HG02973 (cell line): Measurements from ENCODE around the gene UBC.
A peak's percentile ranks its signal among the peaks of the same experiment; 100 is the strongest.
"Not testable (repeated sequence)": the region's sequence is repeated elsewhere in the genome, so short reads cannot be mapped to it uniquely, and the experiment has no call there.

Experiments used
- ATAC-seq: cut with Tn5 transposase; IDR thresholded peaks from one replicate; pipeline ENCODE4 v1.9.1; 2021; ENCODE audit warnings: moderate library complexity; ENCODE audit not compliant: unreplicated experiment

The UBC gene

DNA sequence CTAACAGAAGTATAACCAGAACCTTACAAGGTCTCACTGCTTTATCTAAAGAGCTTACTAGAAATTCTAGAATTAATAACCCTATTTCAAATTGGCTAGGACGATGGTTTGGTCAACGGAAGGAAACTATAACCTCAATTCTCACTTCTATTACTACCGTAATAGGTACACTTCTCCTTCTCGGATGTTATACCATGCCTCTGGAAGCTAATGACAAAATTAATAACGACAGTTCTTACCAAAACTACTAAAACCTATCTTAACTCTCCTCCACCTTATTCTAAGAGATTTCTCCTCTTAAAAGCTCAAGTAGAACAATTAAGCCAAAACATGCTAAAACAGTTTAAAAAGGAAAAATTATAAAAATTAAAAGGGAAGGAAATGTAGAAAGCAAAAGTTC lies 23.7 kb upstream of the UBC start:
- ATAC-seq = no peak

DNA sequence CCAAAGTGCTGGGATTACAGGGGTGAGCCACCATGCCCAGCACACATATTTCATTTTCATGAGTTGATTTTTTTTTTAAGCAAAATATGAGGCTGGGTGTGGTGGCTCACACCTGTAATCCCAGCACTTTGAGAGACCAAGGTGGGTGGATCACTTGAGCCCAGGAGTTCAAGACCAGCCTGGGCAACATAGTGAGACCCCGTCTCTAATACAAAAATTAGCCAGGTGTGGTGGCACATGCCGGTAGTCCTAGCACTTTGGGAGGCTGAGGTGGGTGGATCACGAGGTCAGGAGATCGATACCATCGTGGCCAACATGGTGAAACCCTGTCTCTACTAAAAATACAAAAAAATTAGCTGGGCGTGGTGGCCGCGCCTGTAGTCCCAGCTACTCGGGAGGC lies 17.1 kb upstream of the UBC start:
- ATAC-seq = not testable (repeated sequence)

DNA sequence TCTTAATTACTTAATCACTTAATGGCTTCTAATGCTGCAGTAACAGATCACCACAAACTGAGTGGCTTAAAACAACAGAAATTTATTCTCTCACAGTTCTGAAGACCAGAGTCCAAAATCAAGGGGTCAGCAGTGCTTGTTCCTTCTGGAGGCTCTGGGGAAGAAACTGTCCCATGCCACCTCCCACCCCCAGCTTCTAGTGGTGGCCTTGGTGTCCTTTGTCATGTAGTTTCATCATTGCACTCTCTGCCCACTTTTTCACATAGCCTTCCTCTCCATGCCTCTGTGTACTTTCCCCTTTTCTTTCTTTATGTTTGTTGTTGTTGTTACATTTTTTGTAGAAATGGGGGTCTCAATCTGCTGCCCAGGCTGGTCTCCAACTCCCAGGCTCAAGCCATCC lies 16.1 kb upstream of the UBC start:
- ATAC-seq = no peak

DNA sequence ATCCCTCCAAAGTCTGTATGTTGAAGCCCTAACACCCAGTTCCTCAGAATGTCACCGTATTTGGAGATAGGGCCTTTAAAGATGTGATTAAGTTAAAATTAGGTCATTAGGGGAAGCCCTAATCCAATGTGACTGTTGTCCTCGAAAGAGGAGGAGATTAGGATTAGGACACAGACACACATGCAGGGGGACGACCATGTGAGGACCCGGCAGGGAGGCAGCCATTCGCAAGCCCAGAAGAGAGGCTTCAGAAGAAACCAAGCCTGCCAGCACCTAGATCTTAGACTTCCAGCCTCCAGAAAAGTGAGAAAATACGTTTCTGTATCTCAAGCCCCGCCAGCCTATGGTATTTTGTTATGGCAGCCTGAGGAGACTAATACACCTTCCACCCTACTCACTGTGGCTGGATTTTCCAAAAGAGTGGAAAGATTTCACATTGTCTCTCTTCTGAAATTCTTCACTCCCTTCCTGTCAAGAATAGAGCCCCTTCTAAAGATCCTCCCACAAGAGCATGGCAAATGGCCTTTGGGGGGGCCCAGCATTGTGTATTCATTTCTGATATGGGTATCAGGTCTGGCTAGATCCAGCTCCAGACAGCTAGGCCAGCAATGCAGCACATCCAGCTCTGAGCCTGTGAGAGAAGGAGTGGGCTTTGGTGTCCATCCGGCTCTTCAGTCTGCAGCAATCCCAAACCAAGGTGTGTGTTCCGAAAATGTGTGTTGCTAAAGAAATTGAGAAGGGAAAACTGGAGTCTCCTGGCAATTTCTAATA lies 15.4 kb upstream of the UBC start:
- no peak for ATAC-seq

DNA sequence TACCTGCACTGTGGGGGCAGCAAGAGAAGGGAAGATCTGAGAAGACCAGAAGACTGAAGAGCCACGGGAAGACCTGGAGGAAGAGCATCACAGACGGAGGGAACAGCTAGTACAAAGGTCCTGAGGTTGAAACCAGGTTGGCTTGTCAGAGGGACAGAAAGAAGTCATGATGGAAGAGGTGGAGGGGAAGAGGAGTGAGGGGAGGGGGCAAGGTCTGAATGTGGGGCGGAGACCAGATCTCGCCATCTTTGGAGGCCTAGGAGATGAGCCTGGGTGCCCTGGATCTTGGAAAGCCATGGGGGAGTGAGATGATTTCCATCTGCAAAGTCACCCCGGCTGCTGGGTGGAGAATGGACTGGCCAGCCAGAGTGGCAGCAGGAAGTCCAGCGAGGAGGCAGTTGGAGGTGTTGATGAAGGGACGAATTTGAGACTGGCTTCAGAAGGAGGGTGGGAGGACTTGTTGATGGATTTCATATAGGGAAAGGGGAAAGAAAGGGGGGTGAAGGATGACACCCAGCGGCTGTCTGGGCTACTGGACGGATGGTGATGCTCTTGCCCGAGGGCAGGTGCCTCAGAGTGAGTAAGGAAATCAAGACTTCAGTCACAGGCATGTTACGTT lies 14.6 kb upstream of the UBC start:
- ATAC-seq = no peak

- ATAC-seq = peak; percentile 32
Observed at GRCh38 chr12:124928095-124928911, 13.9 kb upstream of the UBC start.

- ATAC-seq = peak; percentile 60
Observed at GRCh38 chr12:124927201-124928094, 13.0 kb upstream of the UBC start.

- not testable (repeated sequence) for ATAC-seq
Observed at GRCh38 chr12:124925782-124926181, 11.3 kb upstream of the UBC start.

DNA sequence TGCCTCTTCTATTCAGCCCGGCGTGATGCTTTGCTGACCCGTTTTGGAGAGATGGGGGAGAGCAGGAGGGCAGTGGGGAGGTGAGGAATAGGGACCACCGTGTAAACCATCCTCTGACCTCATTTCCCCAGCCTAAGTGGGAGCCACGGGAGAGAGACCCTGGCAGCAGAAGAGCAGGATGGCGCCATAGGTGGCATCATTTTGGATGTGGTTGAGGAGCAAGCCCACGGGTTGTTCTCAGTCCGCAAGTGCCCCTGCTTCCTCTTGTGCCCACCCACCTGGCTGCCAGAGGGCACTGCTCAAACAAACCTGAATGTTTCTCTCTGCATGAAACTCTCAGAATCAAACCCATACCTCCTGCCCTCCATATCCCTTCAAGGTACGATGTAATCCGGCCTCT lies 10.7 kb upstream of the UBC start:
- ATAC-seq = no peak

- no peak for ATAC-seq
Observed at GRCh38 chr12:124923905-124924734, 9.7 kb upstream of the UBC start.

- peak; percentile 32 for ATAC-seq
Observed at GRCh38 chr12:124921200-124922031, 7.0 kb upstream of the UBC start.

DNA sequence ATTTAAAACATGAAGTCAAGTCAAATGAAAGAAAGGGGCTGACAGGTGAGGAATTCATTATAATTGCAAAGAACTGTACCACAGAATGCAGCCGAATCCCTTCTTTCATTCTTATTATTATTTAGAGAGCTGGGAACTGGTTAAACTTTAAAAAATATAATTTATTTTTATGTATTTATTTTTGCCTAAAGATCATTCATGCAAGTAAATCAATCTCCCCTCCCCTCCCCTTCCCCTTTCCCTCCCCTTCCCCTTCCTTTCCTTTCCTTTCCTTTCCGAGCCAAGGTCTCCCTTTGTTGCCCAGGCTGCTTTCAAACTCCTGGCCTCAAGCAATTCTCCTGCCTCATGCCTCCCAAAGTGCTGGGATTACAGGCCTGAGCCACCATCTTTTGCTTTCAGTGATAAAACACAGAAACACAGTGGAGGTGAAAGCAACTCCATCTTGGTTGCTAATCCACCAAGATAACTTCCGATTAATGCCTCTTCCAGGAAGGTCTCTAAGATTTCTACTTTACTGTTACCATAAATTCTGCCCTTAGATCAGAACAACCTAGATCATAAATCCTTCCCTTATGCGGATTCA lies 6.0 kb upstream of the UBC start:
- ATAC-seq = no peak

DNA sequence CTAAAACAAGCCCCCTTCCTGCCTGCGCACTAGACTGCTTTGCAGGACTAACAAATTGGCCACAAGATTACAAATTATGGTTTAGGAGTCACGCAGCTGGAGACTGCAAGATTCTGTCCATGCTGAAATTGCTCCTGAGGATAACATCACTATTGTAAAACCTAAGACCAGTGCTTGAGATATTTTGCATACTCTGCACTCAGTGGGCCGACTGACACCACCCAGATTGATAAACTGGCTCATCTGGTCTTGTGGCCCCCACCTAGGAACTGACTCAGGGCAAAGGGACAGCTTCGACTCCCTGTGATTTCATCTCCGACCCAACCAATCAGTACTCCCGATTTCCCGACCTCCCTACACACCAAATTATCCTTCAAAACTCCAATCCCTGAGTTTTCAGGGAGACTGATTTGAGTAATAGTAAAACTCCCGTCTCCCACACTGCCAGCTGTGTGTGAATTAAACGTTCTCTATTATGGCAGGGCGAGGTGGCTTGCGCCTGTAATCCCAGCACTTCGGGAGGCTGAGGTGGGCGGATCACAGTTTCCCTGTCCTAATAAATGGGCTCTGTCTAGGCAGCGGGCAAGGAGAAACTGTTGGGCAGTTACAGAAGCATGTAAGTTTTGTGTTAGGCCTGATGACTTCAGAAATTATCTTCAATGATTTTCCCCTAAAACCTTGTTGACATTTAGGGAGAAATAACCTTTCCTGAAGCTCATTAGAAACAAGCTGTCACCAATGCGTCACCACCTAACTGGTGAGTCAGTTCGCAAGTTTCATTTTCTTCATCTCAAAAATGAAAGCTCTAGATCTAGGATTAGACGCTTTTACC lies 5.3 kb upstream of the UBC start:
- ATAC-seq = peak; percentile 15

- ATAC-seq = not testable (repeated sequence)
Observed at GRCh38 chr12:124918622-124918988, 4.2 kb upstream of the UBC start.

GRCh38 chr12:124917841-124918621 lies 3.6 kb upstream of the UBC start:
- ATAC-seq = no peak

GRCh38 chr12:124917135-124917840 lies 2.8 kb upstream of the UBC start:
- ATAC-seq = peak; percentile 44
